ENCODE data around the gene PTPRK.

- TF ChIP-seq CTCF (IDR thresholded peaks at IDR 0.05): no peak
- TF ChIP-seq POLR2A (IDR thresholded peaks at IDR 0.05): no peak
Measured at GRCh38 chr6:128032042-128032441, 488.4 kb downstream of the PTPRK start.
